ENCODE measurements around the gene RBKS. TPM values are rescaled to one million over a fixed set of nuclear protein-coding genes. Genes with fewer than 3 reads are reported as not detected.

Gene RBKS
- total and polyA plus RNA-seq, 2 of the 13 experiments (the other 11 are each of a cell fraction or from before 2014, with no cell fraction given): 7.7 to 8.3 TPM

GRCh38 chr2:27911458-27912210, 21.4 kb upstream of the RBKS start:
- H3K27ac ChIP-seq (ENCODE audit: extremely low read length, insufficient read depth, low read length): no peak overlapping the region
- no peak for FAIRE-seq
- intact Hi-C loops (cut with micrococcal nuclease; ENCODE audit: unreplicated experiment) (no loop called here), in situ Hi-C loops (cut with HindIII; ENCODE audit: extremely low pct_ligation_motif_present, low pct_unique_long_range_greater_than_20kb) (no loop called here)
- peaks cover 4% of the 10 kb centered on the region for H3K79me2 ChIP-seq (ENCODE audit: insufficient read depth, low read length)
- no peak overlapping the region for H3K4me2 ChIP-seq (ENCODE audit: low read depth, low read length)
- no peak overlapping the region for H3K4me3 ChIP-seq (replicated peaks in 1 of 3; ENCODE audit: insufficient read depth in 1 of 3, low read depth in 2 of 3, low read length in 3 of 3)
- H3K36me3 ChIP-seq (replicated peaks in 1 of 2; ENCODE audit: control insufficient read depth in 1 of 2, insufficient read depth in 2 of 2, low read length in 2 of 2): no peaks in the 10 kb centered on the region; a peak in 2 of 5 replicates
- no peaks in the 10 kb centered on the region for H3K9me3 ChIP-seq (ENCODE audit: low read length)
- TF ChIP-seq TCF7L2 (IDR thresholded peaks at IDR 0.05; ENCODE audit: low read depth, low read length) (0 out of 2 replicates have a peak, but pooled peaks have one; percentile 16), GTF3A (CRISPR knock-in tag; conservative IDR thresholded peaks at IDR 0.05) (no peak), HNRNPK (IDR thresholded peaks at IDR 0.05; ENCODE audit: low read depth, low read length, poor library complexity, severe bottlenecking) (peak; percentile 54)
- peaks cover 28% of the 10 kb centered on the region for H3K4me1 ChIP-seq (ENCODE audit: insufficient read depth, low read length)
- CTCF ChIA-PET (ENCODE audit: low intra/inter-chr PET ratio, low total read pairs): no interaction called here
- no peak overlapping the region for H2AFZ ChIP-seq (ENCODE audit: low read length)
- BruUV-seq (replicated peaks): no TSS peak
- no peaks in the 10 kb centered on the region for H3K27me3 ChIP-seq (ENCODE audit: control insufficient read depth in 1 of 2, insufficient read depth in 2 of 2, low read length in 2 of 2)
- POLR2A ChIA-PET: no interaction called here
- no peaks in the 10 kb centered on the region for H4K20me1 ChIP-seq (ENCODE audit: insufficient read depth, low read length)
- 98% methylated on average over 2 of the region's 2 CpGs for WGBS (ENCODE audit: low lambda C conversion rate)
- no peak for DNase-seq (ENCODE audit: low spot score)
- no peak for ATAC-seq
- H3K9ac ChIP-seq (ENCODE audit: insufficient read depth, low read depth, low read length): no peak overlapping the region

DNA sequence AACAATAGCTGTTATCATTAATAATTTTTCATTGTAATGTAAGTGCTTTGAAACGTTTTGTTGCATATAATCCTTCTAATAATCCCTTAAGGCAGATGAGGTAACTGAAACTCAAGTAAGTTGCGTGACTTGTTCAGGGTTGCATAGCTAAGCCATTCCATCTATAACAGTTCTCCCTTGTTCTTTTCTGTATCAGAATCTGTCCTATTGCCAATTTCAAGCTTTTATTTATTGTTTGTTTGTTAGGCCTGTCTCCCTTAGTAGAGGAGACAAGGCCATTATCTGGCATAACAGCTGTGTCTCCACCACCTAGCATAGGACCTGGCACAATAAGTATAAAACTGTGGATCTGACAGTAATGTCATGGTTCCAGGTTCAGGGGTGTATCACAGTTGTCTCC, 19.7 kb upstream of the RBKS start:
- no peak for TF ChIP-seq STAG1 (CRISPR knock-in tag; IDR thresholded peaks at IDR 0.05)
- no peak for TF ChIP-seq ZNF576 (CRISPR knock-in tag; IDR thresholded peaks at IDR 0.05)
- TF ChIP-seq KLF9 (CRISPR knock-in tag; IDR thresholded peaks at IDR 0.05; ENCODE audit: low read depth): no peak
- TF ChIP-seq SOX13 (IDR thresholded peaks at IDR 0.05): no peak
- no peak for TF ChIP-seq SOX13 (CRISPR knock-in tag; conservative IDR thresholded peaks at IDR 0.05 in 1 of 2, IDR thresholded peaks at IDR 0.05 in 1 of 2)
- no peak for TF ChIP-seq ZNF670 (CRISPR knock-in tag; IDR thresholded peaks at IDR 0.05; ENCODE audit: borderline replicate concordance)
- TF ChIP-seq ZNF20 (CRISPR knock-in tag; IDR thresholded peaks at IDR 0.05): no peak
- no peak for TF ChIP-seq EP300 (IDR thresholded peaks at IDR 0.05; ENCODE audit: low read depth in 2 of 2, low read length in 2 of 2)
- TF ChIP-seq EP300 (CRISPR knock-in tag; IDR thresholded peaks at IDR 0.05; ENCODE audit: borderline replicate concordance): no peak
- TF ChIP-seq CBFB (CRISPR knock-in tag; IDR thresholded peaks at IDR 0.05): no peak
- TF ChIP-seq ZNF780A (CRISPR knock-in tag; IDR thresholded peaks at IDR 0.05): no peak
- TF ChIP-seq ZNF230 (CRISPR knock-in tag; IDR thresholded peaks at IDR 0.05): no peak
- TF ChIP-seq XBP1 (CRISPR knock-in tag; IDR thresholded peaks at IDR 0.05): no peak
- no peak for TF ChIP-seq ZIK1 (CRISPR knock-in tag; IDR thresholded peaks at IDR 0.05; ENCODE audit: borderline replicate concordance, low read depth)
- no peak for TF ChIP-seq ZKSCAN1 (IDR thresholded peaks at IDR 0.05; ENCODE audit: low read length)
- POLR2A ChIA-PET: no interaction called here
- Histone ChIP-seq H3K9ac (ENCODE audit: insufficient read depth, low read depth, low read length) (no peak overlapping the region), H3K4me1 (ENCODE audit: insufficient read depth, low read length) (peaks cover 11% of the 10 kb centered on the region), H3K36me3 (replicated peaks in 1 of 2; ENCODE audit: control insufficient read depth in 1 of 2, insufficient read depth in 2 of 2, low read length in 2 of 2) (no peaks in the 10 kb centered on the region; a peak in 2 of 5 replicates), H3K9me3 (ENCODE audit: low read length) (no peaks in the 10 kb centered on the region), H2AFZ (ENCODE audit: low read length) (no peak overlapping the region), H3K4me3 (replicated peaks in 1 of 3; ENCODE audit: insufficient read depth in 1 of 3, low read depth in 2 of 3, low read length in 3 of 3) (no peak overlapping the region), H4K20me1 (ENCODE audit: insufficient read depth, low read length) (no peaks in the 10 kb centered on the region), H3K27me3 (ENCODE audit: control insufficient read depth in 1 of 2, insufficient read depth in 2 of 2, low read length in 2 of 2) (no peaks in the 10 kb centered on the region), H3K27ac (ENCODE audit: extremely low read length, insufficient read depth, low read length) (no peak overlapping the region), H3K79me2 (ENCODE audit: insufficient read depth, low read length) (peaks cover 4% of the 10 kb centered on the region), H3K4me2 (ENCODE audit: low read depth, low read length) (no peak overlapping the region)
- no peak for DNase-seq (ENCODE audit: low spot score)
- no TSS peak for BruUV-seq (replicated peaks)
- in situ Hi-C loops (cut with HindIII; ENCODE audit: extremely low pct_ligation_motif_present, low pct_unique_long_range_greater_than_20kb) (no loop called here), intact Hi-C loops (cut with micrococcal nuclease; ENCODE audit: unreplicated experiment) (no loop called here)
- ATAC-seq: no peak
- WGBS (ENCODE audit: low lambda C conversion rate): 77% methylated on average over 2 of the region's 2 CpGs
- FAIRE-seq: no peak
- CTCF ChIA-PET (ENCODE audit: low intra/inter-chr PET ratio, low total read pairs): no interaction called here

Data from HepG2 (cell line).